Ammon's horn (tissue), 1 donor: ENCODE results near the gene RPL41.
A peak's percentile ranks its signal among the peaks of the same experiment; 100 is the strongest.

Experiments
- DNase-seq: peaks from one replicate; pipeline ENCODE4 v3.0.0-alpha.2; 2016; ENCODE audit warnings: low spot score

RPL41 gene

DNA sequence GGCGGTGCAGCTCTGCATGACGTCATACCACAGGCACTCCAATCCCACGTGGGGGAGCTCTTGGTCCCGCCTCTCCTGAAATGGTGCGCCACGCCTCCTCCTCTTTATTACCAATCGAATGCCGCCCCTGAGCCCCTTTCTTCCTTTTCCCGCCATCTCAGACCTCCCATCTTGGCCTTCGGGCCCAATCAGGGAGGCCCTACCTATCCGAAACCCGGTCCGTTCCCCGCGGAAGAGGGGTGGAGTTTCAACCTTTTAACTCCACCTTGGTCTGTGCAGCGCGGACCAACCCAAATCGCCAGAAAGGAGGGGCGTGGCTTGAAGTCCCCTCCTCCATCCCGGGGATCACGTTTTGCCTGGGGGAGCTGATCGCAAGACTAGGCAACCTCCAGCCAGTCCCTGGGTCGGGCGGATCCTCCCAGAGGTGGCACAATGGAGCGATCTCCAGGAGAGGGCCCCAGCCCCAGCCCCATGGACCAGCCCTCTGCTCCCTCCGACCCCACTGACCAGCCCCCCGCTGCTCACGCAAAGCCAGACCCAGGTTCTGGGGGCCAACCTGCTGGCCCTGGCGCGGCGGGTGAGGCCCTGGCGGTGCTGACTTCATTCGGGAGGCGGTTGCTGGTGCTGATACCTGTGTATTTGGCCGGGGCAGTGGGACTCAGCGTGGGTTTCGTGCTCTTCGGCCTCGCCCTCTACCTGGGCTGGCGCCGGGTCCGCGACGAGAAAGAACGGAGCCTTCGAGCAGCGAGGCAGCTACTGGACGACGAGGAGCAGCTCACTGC lies 11.6 kb downstream of the RPL41 start, which contains the start of gene ESYT1:
Gene ESYT1, plus strand, starts transcription at position 380 of the 782 bp plus-strand sequence. Its CDS starts 53 bp downstream, at position 433.
- peak; percentile 98 for DNase-seq

DNA sequence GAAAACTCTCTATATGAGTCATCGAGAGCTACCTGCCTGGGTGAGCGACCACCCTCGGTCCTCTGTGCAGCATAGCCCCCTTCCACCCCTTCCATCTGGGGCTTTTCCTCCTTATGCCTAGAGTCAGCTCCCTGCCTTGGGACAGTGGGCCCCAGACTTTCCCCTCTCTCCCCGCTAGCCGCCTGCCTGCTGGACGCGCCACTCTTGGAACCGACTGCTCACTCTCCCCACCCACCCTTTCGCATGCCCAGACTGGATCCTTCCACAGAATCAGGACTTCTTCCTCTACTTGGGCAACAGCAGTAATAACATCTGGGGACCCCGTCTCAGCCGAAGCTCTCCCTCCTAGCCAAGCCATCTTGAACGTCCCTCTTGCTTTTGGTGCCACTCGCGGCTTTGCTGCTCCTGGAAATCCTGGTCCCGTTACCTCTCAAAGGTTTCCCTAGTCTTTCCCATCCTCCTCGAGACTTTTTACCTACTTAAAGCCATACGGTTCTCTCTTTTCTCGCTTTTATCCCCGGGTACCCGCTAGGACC lies 12.3 kb downstream of the RPL41 start:
- no peak for DNase-seq

DNA sequence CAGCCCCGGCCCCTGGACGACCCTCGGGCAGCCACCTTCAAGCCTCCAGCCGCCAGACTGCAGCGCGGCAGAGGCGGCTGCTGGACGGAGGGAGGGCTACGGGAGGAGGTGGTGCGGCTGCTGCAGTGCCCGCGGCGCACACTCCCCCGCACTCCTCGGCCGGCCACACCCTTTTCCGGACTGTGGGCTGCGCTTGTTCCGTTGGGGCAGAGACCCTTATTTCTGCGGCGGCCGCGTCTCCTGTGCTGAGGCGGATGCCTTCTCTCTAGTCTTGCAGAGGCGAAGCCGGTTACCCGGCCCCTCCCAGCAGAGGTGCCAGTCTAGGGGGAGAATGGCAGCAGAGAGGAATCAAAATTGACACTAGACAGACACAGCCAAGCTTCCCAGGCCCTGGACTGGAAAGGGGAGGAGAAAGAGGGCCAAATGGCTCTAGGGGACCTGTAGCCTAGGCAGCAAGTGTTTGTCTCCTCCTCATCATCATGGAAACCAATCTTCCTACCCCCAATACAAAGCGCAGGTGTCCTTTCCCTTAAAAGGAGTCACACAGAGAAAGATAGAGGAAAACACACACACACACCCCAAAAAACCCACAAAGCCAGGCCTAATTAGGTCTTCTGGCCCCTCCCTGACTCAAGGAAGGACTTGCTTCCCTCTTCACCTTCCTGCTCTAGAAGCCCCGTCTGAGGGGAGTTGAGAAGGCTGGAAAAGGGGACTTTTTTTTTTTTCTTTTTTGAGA lies 12.9 kb downstream of the RPL41 start:
- peak; percentile 55 for DNase-seq

DNA sequence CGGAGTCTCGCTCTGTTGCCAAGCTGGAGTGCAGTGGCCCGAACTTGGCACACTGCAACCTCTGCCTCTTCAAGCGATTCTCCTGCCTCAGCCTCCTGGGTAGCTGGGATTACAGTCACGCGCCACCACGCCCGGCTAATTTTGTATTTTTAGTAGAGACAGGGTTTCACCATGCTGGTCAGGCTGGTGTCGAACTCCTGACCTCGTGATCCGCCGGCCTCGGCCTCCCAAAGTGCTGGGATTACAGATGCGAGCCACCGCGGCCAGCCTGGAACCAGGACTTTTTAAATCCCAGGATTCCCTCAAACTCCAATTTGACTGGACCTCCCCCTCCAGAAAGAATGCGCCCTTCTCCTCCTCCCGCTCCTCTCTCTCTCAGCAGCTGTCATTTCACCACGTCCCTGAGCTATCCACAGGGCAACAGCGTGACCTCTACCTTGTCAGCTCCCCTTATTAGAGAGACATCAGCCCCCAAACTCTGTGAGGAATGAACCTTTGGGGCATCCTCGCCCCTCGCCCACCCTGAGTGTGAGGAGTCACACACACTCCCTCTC lies 13.6 kb downstream of the RPL41 start:
- DNase-seq, result no peak

DNA sequence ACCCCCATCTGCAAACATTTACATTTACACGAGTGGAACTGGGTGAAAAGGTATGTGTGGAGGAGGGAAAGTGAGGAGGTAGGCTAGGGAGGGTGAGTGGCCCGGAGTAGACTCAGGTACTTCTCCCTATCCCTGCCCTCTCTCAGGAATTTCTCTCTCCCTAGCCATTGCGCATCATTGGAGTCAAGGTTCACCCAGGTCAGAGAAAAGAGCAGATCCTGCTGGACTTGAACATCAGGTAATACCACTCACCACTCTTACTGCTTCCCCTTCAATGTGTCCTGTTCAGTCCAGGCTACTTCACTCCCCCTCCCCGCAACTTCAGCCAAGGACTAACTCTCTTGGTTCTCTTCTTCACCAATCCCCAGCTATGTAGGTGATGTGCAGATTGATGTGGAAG lies 14.4 kb downstream of the RPL41 start:
- no peak for DNase-seq

DNA sequence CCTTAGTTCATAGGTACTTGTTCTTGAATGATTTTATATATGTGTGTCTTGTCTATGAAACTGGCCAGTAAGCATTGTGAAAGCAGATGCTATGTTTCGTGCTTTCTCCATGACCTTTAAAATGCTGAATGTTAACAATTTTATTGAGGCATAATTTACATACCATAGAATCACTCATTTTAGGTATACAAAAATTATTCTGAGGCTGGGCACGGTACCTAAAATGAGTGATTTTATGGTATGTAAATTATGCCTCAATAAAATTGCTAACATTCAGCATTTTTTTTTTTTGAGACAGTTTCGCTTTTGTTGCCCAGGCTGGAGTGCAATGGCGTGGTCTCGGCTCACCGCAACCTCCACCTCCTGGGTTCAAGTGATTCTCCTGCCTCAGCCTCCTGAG lies 18.5 kb downstream of the RPL41 start:
- DNase-seq, result no peak

DNA sequence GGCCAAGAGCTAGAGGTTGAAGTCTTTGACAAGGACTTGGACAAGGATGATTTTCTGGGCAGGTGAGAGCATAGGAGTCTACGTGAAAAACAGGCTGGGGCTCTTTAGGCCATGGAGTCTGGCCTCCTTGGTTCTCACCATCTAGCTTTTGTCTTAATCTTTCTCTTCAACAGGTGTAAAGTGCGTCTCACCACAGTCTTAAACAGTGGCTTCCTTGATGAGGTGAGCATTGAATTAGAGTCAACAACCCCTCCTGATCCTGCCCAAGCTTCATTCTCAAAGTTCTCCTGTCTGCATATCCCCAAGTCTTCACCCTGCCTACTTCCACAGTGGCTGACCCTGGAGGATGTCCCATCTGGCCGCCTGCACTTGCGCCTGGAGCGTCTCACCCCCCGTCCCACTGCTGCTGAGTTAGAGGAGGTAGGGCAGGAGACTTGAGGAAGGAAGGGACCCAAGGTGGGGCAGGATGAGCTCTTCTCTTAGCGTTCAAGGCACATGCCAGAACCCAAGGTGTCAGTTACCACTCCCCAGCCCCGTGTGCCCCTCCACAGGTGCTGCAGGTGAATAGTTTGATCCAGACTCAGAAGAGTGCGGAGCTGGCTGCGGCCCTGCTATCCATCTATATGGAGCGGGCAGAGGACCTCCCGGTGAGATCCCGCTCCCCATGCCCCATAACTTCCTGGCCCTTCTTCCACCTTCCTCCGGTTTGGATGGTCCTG lies 21.6 kb downstream of the RPL41 start:
- DNase-seq, result no peak

DNA sequence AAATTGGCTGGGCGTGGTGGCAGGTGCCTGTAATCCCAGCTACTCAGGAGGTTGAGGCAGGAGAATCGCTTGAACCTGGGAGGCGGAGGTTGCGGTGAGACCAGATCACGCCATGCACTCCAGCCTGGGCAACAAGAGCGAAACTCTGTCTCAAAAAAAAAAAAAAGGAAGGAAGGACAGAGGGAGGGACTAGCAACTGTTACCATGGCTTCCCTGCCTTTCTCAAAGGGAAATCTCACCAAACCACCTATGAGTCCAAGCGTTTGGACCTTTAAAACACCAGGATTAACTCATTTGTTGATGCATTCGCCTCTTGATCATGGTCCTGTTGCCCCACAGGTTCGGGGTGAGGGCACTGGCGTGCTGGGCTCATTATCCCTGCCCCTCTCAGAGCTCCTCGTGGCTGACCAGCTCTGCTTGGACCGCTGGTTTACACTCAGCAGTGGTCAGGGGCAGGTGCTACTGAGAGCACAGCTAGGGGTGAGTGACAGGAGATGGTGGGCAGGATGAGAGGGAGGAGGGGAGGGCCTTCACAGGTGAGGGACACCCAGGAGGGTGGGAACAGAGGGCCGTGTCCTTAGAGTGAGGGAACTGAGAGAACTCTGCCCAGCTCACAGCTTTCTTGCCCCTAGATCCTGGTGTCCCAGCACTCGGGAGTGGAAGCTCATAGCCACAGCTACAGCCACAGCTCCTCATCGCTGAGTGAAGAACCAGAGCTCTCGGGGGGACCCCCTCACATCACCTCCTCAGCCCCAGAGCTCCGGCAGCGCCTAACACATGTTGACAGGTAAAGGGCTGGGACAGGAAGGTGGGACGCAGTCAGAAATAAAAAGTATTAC lies 25.7 kb downstream of the RPL41 start:
- no peak for DNase-seq

DNA sequence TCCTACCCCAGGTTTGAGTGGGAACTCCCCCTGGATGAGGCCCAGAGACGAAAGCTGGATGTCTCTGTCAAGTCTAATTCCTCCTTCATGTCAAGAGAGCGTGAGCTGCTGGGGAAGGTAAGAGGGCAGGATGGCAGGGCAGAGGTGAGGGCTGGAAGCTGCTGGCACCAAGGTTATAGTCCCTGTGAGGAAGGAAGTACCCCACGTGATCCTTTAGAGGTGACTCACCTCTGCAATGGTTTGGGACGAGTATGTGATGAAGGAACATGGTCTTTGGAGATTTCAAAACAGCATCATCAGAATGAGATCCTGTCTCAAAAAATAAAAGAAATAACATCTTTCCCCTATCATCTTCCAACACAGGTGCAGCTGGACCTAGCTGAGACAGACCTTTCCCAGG lies 26.8 kb downstream of the RPL41 start:
- no peak for DNase-seq

DNA sequence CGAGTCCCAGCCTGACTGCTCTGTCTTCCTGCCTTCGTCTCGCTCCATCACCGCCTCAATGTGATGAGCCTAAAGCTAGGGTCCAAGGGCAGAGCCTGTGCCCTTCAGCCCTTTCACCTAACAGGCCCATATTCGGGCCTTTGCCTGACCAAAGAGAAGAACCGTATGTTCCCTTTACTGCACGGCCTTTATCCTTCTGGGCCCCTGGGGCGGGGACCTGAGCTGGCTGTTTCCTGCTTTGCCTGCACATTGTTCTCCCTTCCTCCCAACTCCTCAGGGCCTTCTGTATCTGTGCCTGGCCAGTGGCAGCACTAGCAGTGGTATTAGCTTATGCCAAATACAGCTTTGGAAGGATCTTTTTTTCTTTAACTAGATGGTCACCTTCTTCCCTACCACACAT lies 27.4 kb downstream of the RPL41 start:
- no peak for DNase-seq

DNA sequence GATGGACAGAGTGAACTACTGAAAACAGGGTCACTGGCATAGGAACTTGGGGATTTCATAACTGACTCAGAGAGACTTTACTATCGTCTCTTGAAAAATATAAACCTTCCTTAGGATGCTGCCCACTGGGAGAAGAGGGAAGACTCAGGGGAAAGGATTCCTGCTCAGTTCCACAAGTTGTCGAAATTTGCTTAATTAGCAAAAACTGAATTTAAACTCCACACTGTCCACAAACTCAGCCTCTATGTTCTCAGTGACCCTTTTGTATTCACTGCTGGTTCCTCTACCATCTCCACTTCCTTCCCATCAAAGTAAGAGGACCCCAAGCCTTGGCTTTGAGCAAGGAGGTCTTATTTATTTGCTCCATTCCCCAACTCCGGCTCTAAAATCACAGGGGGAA lies 28.8 kb downstream of the RPL41 start:
- no peak for DNase-seq

DNA sequence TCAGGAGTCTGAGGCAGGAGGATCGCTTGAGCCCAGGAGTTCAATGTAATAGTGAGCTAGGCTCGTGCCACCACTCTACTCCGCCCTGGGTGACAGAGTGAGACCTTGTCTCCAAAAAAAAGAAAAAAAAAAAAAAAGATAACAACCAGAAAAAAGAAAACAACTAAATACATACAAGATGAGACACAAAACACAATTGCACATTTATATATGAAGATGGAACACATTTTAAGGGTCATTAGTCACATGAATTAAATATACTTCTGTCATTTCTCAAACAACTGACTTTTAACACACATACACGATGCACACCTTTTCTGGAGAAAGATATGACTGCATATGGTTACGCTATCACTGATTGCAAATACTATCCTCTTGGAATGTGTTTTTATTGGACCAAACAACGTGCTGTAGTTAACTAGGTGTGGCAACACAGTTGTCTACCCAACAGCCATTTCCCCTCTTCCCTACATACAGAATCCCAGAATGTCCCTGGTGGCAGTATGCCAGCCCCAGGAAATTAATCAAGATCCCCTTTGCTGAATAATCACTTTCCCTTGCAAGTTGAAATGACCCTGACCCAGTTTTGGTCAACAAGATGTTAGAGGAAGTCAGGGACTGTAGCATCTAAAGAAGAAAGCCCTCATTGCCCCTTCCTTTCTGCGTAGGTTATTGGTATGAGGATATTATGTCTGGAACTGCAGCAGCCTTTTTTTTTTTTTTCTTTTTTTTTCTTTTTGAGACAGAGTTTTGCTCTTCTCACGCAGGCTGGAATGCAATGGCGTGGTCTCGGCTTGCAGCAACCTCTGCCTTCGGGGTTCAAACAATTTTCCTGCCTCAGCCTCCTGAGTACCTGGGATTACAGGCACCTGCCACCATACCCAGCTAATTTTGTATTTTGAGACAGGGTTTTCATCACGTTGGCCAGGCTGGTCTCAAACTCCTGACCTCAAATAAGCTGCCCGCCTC lies 30.3 kb downstream of the RPL41 start:
- no peak for DNase-seq

DNA sequence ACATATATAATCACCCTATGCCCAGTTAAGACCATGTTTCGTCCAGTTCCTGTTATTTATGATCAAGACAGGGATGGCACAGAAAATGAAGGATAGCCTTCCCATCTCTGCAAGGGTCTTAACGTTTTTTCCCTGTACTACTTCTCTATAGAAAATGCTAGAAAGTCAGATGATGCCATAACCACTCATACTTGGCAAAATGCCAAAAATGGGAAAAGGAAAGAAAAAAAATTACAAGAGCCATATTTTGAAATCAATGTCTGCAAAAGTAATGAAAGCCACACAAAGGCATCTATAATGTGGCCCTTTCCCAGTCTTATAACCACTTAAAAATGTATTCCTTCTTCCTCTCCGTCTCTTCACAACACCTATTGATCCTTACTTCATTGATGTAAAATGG lies 34.1 kb downstream of the RPL41 start:
- no peak for DNase-seq

DNA sequence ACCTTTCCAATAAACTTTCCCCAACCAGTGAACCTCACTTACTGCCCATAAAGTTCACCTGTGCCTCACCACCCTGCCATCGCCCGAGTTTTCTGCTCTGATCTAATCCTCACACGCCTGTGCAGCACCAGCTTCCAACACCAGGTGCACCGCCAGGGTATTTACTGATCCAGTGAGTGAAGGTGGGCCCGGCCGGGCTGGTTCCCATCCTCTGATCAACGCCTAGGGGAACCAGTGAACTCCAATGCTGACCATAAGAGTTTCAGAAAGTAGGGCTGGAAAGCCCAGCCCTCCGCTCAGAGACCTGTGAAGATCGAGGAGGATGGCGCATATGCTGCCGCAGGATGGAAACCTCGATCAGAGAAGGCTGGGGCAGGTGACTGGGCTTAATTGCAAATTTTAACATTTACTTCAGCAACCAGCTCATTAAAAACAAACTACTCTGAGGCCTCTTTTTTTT lies 35.3 kb downstream of the RPL41 start:
- DNase-seq, result no peak

DNA sequence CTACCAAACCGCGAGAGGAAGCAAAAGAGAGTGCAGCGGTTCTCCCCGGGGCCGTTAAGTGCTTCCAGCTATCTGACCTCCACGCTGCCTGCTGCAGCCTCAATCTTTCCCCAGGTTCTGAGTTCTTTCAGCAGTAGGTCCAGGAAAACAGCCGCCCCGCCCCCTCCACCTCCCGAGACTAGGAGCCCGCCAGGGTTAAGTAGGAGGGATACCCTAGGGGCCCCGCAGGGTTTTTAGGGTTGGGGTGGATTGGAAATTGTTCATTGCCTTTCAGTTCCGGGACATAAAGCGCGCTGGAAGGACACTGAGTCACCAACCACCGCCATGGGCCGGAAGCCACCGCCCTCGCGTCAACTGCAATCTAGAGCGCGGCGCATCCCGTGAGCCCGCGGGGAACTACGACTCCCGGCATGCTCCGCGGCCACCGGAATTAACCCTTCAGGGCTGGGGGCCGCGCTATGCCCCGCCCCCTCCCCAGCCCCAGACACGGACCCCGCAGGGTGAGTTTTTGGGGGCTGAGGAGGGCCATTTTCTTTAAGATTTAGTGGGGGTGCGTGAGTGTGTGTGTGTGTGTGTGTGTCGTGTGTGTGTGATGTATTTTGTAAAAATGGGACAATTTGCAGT lies 35.8 kb downstream of the RPL41 start, which contains the start of gene MYL6B:
Gene MYL6B, plus strand, starts transcription at position 456 of the 624 bp plus-strand sequence. CDS start 1,332 bp downstream, outside the sequence.
- peak; percentile 94 for DNase-seq

DNA sequence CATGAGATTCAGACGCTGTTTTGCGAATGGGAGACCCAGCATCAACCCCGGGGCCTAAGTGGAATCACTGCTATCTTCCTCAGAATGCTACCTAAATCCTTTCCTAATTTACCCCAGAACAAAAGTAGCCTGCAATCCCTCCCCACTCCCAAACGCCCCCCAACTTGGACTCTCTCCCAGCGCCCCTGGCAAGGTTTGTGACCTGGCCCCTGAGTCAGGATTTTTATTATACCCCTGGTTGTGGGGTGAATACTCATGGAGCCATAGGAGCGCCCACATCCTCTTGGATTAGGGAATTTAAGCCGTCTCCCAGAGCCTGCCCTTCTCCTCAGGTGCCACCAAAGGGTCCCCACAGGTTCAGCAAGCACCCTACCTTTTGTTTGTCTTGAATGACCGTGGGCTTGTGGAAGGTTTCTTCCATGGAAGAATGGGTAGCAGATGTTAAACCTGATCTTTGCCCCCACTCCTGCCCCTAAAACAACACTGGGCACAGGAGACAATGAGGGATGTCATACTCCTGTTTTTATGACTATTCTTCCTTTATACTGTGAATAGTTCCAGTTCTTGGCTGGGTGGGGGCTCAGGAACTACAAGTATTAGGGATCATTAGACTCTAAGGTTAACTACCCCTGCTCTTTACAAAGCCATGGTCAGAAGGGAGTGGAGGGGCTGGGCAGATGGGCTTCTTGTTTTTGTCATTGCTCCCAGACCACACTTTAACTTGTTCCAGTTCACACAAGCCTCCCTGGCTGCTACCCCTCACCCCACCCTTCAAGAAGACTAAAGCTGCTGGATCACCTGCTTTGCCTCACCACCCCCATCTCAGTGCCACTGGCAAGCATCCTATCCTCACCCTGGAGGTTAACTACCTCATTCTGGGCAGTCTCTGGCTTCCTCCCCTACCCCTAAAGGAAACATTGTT lies 36.6 kb downstream of the RPL41 start:
- no peak for DNase-seq

DNA sequence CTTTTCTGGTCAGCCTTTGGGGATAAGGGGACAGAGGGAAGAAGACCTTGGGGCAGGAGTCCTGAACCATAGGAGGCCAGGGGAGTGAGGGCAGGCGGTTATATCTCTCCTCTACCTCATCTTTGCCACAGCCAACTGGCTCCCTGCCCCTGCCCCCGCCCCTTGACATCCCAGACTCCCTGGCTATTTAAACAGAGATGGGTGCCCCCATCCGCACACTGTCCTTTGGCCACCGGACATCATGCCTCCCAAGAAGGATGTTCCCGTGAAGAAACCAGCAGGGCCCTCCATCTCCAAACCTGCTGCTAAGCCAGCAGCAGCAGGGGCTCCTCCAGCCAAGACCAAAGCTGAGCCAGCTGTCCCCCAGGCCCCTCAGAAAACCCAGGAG lies 37.2 kb downstream of the RPL41 start:
- DNase-seq, result no peak

DNA sequence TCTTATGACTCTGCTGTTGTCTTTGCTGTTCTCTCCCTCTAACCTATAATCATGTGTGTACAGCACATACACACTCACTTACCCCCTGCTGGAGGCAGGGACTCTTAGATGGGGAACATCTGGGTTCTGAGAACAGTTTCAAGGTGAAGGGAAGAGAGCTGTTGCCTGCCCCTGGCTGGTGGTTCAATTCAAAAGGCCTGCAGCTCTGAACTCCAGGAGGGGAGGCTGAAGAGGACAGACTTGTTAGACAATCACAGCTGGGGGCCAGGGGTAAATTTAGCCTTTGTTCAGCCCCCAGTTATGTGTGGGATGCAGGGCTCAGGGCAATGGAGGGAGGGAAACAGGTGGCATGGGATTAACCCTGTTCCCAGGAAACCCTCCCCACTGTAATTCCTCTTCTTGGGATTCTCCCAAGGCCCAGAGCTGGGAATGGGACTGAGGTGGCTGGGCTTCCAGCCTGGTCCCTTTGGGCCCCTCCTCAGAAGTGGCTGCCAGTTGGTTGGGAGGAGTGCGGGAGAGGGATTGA lies 37.9 kb downstream of the RPL41 start:
- no peak for DNase-seq
